NT2/D1 (cell line): Measurements from ENCODE around the gene SUGP1.

Experiments used
- SUZ12 ChIP-seq: IDR thresholded peaks from 2 replicates; pipeline ENCODE4 v1.6.1; 2011; ENCODE audit not compliant: insufficient read length, insufficient read depth; ENCODE audit errors: extremely low read depth
- ZNF274 ChIP-seq: IDR thresholded peaks from 2 replicates; pipeline ENCODE4 v1.6.1; 2011; ENCODE audit warnings: mild to moderate bottlenecking, low read depth, low read length

GRCh38 chr19:19278315-19278714, 42.0 kb downstream of the SUGP1 start:
- TF ChIP-seq ZNF274 (no peak), SUZ12 (no peak)
